ENCODE measurements around the gene CASZ1.
A peak's percentile ranks its signal among the peaks of the same experiment; 100 is the strongest.

CASZ1 gene

GRCh38 chr1:10755970-10756521 is 40.4 kb downstream of the CASZ1 start:
- TF ChIP-seq, protein P1, sequence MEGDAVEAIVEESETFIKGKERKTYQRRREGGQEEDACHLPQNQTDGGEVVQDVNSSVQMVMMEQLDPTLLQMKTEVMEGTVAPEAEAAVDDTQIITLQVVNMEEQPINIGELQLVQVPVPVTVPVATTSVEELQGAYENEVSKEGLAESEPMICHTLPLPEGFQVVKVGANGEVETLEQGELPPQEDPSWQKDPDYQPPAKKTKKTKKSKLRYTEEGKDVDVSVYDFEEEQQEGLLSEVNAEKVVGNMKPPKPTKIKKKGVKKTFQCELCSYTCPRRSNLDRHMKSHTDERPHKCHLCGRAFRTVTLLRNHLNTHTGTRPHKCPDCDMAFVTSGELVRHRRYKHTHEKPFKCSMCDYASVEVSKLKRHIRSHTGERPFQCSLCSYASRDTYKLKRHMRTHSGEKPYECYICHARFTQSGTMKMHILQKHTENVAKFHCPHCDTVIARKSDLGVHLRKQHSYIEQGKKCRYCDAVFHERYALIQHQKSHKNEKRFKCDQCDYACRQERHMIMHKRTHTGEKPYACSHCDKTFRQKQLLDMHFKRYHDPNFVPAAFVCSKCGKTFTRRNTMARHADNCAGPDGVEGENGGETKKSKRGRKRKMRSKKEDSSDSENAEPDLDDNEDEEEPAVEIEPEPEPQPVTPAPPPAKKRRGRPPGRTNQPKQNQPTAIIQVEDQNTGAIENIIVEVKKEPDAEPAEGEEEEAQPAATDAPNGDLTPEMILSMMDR (IDR thresholded peaks at IDR 0.05) = no peak
- TF ChIP-seq ZFX (IDR thresholded peaks at IDR 0.05; ENCODE audit: borderline replicate concordance) = no peak
- H3K27ac ChIP-seq = peak overlapping the region; percentile 43

DNA sequence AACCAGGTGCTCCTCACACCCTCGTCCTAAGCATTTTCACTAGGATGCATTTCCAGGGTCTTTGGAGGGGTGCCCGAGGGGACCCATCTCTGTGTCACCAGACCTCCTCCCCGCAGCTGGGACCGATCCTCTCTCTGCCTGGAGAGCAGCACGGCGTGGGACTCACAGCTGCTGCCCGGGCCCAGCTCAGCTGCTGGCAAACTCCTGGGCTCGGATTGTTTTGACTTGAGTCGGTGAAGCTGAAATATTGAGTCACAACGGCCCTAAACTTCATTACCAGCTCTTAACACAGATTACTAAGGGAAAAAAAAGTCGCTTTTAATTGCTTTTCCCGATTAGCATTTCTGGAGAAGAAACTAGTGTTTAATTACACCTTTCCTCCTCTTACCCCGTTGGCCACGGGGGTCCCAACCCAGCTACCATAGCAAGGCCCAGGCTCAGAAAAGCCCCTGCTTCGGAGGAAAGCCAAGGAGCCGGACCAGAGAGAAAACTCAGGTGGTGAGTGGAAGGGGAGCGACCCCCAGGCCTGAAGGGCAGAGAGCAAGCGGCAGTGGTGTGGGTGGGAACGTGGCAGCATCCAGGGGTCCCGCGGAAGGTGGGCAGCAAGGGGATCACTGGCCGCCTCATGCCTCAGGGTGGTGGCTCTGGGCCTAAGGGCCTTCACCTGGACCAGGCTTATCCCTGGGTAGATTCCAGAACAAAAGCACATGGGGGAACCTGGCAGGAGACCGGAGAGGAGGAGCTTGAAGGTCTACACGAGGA is 41.7 kb downstream of the CASZ1 start:
- TF ChIP-seq, protein P1 (IDR thresholded peaks at IDR 0.05) = no peak
- TF ChIP-seq ZFX (IDR thresholded peaks at IDR 0.05; ENCODE audit: borderline replicate concordance) = no peak
- peak overlapping the region; percentile 43; the same call in 1 of the 2 replicates for H3K27ac ChIP-seq

- H3K27ac ChIP-seq = no peak overlapping the region
- no peak for TF ChIP-seq ZFX (IDR thresholded peaks at IDR 0.05; ENCODE audit: borderline replicate concordance)
- TF ChIP-seq, protein P1 (IDR thresholded peaks at IDR 0.05) = no peak
Observed at GRCh38 chr1:10753299-10753698, 43.1 kb downstream of the CASZ1 start.

GRCh38 chr1:10751561-10752085 is 44.8 kb downstream of the CASZ1 start:
- TF ChIP-seq, protein P1 (IDR thresholded peaks at IDR 0.05) = no peak
- TF ChIP-seq ZFX (IDR thresholded peaks at IDR 0.05; ENCODE audit: borderline replicate concordance) = no peak
- H3K27ac ChIP-seq = no peak overlapping the region

DNA sequence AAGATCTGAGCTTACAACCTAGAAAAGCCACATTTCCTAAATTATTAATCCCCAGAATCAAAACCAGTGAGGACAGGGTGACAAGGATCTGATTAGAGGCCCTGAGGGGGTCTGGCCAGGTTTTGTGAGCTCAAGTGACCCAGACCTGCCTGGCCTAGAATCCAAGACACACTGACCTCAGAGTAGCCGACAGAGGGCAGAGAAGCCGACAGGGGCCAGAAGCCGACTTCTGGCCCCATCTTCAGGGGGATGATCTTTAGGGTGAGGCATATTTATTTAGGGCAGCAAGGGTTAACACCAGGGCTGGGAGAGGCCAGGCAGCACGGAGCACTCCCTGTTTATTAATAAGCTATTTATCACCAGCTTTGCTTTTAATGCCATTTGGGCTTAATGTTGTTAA is 45.3 kb downstream of the CASZ1 start:
- H3K27ac ChIP-seq = no peak overlapping the region
- TF ChIP-seq, protein P1 (IDR thresholded peaks at IDR 0.05) = no peak
- TF ChIP-seq ZFX (IDR thresholded peaks at IDR 0.05; ENCODE audit: borderline replicate concordance) = no peak

DNA sequence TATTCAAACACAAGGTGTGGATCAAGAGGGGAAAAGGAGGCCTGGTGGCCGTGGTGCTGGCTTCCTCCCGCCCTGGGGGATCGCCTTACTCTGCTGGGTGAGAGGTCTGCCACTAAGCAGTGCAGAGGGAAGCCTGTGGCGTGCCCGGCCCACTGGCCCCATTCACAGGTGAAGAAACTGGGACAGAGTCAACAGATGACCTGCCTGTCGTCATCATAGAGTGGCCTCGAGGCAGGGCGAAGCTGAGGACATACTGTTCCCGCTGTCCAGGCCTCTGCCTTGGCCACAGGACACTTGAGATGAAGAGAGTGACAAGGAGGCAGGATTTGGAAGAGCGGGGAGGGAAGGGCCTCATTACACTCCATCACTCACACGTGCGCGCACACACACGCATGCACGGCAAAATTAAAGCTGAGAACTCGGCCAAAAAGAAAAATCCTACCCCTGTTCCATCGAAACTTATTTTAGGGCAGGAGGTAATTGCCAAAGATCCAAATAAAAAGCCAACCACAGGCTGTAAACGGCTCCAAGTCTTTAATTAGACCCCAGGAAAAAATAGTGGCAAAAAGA is 50.5 kb downstream of the CASZ1 start:
- H3K27ac ChIP-seq = peak overlapping the region; percentile 73
- TF ChIP-seq, protein P1 (IDR thresholded peaks at IDR 0.05) = no peak
- no peak for TF ChIP-seq ZFX (IDR thresholded peaks at IDR 0.05; ENCODE audit: borderline replicate concordance)

DNA sequence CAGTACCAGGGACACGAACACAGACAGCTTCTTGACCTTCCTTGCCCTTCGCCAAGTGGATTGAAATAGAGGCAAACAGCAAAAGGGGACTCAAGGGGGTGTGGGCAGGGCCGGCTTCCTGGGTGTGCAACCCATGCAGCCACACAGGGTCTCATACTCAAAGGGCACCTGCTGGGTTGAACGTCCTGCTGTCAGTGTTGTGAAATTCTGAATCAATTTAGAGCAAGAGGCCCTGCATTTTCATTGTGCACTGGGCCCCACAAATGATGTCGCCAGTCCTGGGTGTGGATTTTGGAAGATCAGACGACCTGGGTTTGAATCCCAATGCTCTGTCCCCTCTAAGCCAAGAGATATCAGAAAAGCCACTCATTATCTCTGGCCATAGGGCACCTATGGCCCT is 51.1 kb downstream of the CASZ1 start:
- TF ChIP-seq ZFX (IDR thresholded peaks at IDR 0.05; ENCODE audit: borderline replicate concordance) = no peak
- TF ChIP-seq, protein P1 (IDR thresholded peaks at IDR 0.05) = no peak
- peak overlapping the region; percentile 73 for H3K27ac ChIP-seq
